ENCODE measurements around the gene HNRNPF. TPM values are rescaled to one million over a fixed set of nuclear protein-coding genes. Genes with fewer than 3 reads are reported as not detected.

Gene HNRNPF
- total RNA-seq, 1 experiment from 2014 or later: 358 TPM

DNA sequence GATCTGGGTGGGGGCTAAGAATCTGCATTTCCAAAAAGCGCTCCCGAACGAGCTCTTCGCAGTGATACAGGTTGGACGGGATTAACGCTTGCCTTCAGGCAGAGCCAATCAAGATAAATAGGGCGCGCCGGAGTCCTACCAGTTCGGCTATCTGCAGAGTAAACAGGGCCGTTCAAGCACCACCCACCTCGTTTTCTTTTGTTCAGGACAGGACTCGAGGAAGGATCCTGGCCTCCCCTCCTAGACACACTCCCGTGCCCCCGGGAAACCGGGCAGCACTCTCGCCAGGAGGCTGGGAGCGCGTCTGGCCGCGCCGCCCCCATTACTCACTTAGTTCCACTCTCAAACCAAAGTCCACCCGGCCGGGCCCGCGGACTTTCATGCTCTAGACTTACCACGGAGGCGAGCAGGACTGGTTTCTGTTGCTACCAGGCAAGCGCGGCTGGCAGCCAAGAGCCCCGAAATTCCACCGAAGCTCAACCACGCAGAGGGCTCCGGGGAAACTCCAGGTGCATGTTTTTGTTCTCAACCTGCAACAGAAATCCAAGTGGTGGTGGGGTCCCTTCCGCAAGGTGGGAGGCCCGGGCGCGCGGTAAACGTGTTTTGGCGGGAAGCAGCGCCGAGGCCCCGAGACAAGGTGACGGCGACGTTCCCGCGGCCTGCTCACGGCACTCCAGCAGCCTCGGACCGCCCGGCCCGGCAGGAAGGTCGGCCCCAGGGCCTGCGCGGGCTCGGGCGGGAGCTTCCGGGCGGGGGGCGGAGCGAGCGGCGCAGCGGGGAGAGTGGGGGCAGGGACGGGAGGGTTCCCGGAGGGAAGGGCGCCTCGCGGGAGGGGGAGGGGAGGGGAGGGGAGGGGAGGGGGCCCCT is 12.7 kb downstream of the HNRNPF start (continued):
- TF ChIP-seq AFF4 (CRISPR knock-in tag; IDR thresholded peaks at IDR 0.05; ENCODE audit: borderline replicate concordance) (peak; percentile 83; the same call in 1 of the 2 replicates), ZNF138 (CRISPR knock-in tag; conservative IDR thresholded peaks at IDR 0.05) (no peak)

GRCh38 chr10:43395571-43396060 is 13.4 kb downstream of the HNRNPF start:
- ChIA-PET CTCF (interaction anchor here (0.5 kb wide), 1 partner anchor 36 kb away, joined by 3 read pairs; no protein-coding TSS in a partner anchor), POLR2A (interaction anchor here (0.6 to 2.9 kb wide), 8 partner anchors 9 to 129 kb away, joined by 3 to 19 read pairs (median 6); partner anchors contain the start of genes HNRNPF and RASGEF1A)
- H3K27me3 Mint-ChIP-seq (ENCODE audit: low read depth): no peaks in the 10 kb centered on the region
- peaks cover 51% of the 10 kb centered on the region for H3K36me3 Mint-ChIP-seq
- H3K4me3 Mint-ChIP-seq: peak overlapping the region; percentile 88
- peak overlapping the region; percentile 93 for H3K27ac Mint-ChIP-seq
- DNase-seq (ENCODE audit: low spot score) (no peak), ATAC-seq (peak; percentile 1; the same call in 1 of the 2 replicates)
- no peaks in the 10 kb centered on the region for H3K9me3 Mint-ChIP-seq
- TF ChIP-seq FOXP4 (CRISPR knock-in tag; IDR thresholded peaks at IDR 0.05) (no peak), ETV6 (CRISPR knock-in tag; IDR thresholded peaks at IDR 0.05) (no peak), GTF2I (CRISPR knock-in tag; conservative IDR thresholded peaks at IDR 0.05) (no peak), HMGA2 (CRISPR knock-in tag; IDR thresholded peaks at IDR 0.05) (no peak), ZNF232 (CRISPR knock-in tag; IDR thresholded peaks at IDR 0.05) (no peak), CREB1 (CRISPR knock-in tag; IDR thresholded peaks at IDR 0.05) (no peak), NR2C2 (CRISPR knock-in tag; IDR thresholded peaks at IDR 0.05) (no peak), ZNF532 (CRISPR knock-in tag; IDR thresholded peaks at IDR 0.05; ENCODE audit: borderline replicate concordance) (no peak), SMAD4 (CRISPR knock-in tag; IDR thresholded peaks at IDR 0.05) (no peak), MAX (CRISPR knock-in tag; IDR thresholded peaks at IDR 0.05) (no peak), ZNF219 (CRISPR knock-in tag; IDR thresholded peaks at IDR 0.05; ENCODE audit: borderline replicate concordance) (no peak), ZNF317 (CRISPR knock-in tag; IDR thresholded peaks at IDR 0.05; ENCODE audit: borderline replicate concordance, low read depth) (no peak), FOXP1 (CRISPR knock-in tag; IDR thresholded peaks at IDR 0.05; ENCODE audit: borderline replicate concordance) (no peak), ELF4 (CRISPR knock-in tag; IDR thresholded peaks at IDR 0.05; ENCODE audit: low read depth) (no peak)
- TF ChIP-seq, protein P1, sequence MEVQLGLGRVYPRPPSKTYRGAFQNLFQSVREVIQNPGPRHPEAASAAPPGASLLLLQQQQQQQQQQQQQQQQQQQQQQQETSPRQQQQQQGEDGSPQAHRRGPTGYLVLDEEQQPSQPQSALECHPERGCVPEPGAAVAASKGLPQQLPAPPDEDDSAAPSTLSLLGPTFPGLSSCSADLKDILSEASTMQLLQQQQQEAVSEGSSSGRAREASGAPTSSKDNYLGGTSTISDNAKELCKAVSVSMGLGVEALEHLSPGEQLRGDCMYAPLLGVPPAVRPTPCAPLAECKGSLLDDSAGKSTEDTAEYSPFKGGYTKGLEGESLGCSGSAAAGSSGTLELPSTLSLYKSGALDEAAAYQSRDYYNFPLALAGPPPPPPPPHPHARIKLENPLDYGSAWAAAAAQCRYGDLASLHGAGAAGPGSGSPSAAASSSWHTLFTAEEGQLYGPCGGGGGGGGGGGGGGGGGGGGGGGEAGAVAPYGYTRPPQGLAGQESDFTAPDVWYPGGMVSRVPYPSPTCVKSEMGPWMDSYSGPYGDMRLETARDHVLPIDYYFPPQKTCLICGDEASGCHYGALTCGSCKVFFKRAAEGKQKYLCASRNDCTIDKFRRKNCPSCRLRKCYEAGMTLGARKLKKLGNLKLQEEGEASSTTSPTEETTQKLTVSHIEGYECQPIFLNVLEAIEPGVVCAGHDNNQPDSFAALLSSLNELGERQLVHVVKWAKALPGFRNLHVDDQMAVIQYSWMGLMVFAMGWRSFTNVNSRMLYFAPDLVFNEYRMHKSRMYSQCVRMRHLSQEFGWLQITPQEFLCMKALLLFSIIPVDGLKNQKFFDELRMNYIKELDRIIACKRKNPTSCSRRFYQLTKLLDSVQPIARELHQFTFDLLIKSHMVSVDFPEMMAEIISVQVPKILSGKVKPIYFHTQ (CRISPR knock-in tag; IDR thresholded peaks at IDR 0.05): no peak
- H3K4me1 Mint-ChIP-seq: peaks cover 58% of the 10 kb centered on the region
